Measurements from ENCODE around the gene ALG1. TPM values are rescaled to one million over a fixed set of nuclear protein-coding genes. Genes with fewer than 3 reads are reported as not detected.

Gene ALG1
- total RNA-seq, 1 experiment from 2014 or later, result 31.4 TPM

GRCh38 chr16:5040451-5040850 lies 31.2 kb upstream of the ALG1 start (continued):
- TF ChIP-seq NFATC4 (CRISPR knock-in tag; IDR thresholded peaks at IDR 0.05), result no peak
- TF ChIP-seq RORB (CRISPR knock-in tag; IDR thresholded peaks at IDR 0.05), result no peak
- TF ChIP-seq HMGA2 (CRISPR knock-in tag; IDR thresholded peaks at IDR 0.05), result no peak
- TF ChIP-seq JAZF1 (CRISPR knock-in tag; IDR thresholded peaks at IDR 0.05), result no peak
- no peak for TF ChIP-seq PRRX2 (CRISPR knock-in tag; IDR thresholded peaks at IDR 0.05)

- DNase-seq (ENCODE audit: low spot score) (no peak), ATAC-seq (no peak)
- TF ChIP-seq, protein P1, sequence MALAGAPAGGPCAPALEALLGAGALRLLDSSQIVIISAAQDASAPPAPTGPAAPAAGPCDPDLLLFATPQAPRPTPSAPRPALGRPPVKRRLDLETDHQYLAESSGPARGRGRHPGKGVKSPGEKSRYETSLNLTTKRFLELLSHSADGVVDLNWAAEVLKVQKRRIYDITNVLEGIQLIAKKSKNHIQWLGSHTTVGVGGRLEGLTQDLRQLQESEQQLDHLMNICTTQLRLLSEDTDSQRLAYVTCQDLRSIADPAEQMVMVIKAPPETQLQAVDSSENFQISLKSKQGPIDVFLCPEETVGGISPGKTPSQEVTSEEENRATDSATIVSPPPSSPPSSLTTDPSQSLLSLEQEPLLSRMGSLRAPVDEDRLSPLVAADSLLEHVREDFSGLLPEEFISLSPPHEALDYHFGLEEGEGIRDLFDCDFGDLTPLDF (CRISPR knock-in tag; IDR thresholded peaks at IDR 0.05), result no peak
- TF ChIP-seq ZNF317 (CRISPR knock-in tag; IDR thresholded peaks at IDR 0.05; ENCODE audit: borderline replicate concordance, low read depth), result no peak
- CTCF ChIA-PET, result interaction anchor here (0.6 to 2.5 kb wide), 3 partner anchors 15 to 17 kb away, joined by 3 to 10 read pairs (median 6); no protein-coding TSS in a partner anchor
- H3K9me3 Mint-ChIP-seq, result no peaks in the 10 kb centered on the region
- H3K4me1 Mint-ChIP-seq, result peaks cover 10% of the 10 kb centered on the region
- H3K36me3 Mint-ChIP-seq, result no peaks in the 10 kb centered on the region
- H3K27me3 Mint-ChIP-seq (ENCODE audit: low read depth), result peaks cover 10% of the 10 kb centered on the region
- no peak overlapping the region for H3K27ac Mint-ChIP-seq
- POLR2A ChIA-PET, result no interaction called here
- H3K4me3 Mint-ChIP-seq, result no peak overlapping the region
Observed at GRCh38 chr16:5041600-5042133, 30.0 kb upstream of the ALG1 start.

GRCh38 chr16:5042574-5043171 lies 29.0 kb upstream of the ALG1 start:
- Mint-ChIP-seq H3K27ac (no peak overlapping the region), H3K36me3 (no peaks in the 10 kb centered on the region), H3K9me3 (no peaks in the 10 kb centered on the region), H3K4me1 (peaks cover 10% of the 10 kb centered on the region), H3K27me3 (ENCODE audit: low read depth) (peaks cover 10% of the 10 kb centered on the region), H3K4me3 (no peak overlapping the region)
- ATAC-seq (no peak), DNase-seq (ENCODE audit: low spot score) (no peak)
- ChIA-PET POLR2A (no interaction called here), CTCF (interaction anchor here (1.2 to 2.5 kb wide), 2 partner anchors 14 to 33 kb away, joined by 3 to 10 read pairs; no protein-coding TSS in a partner anchor)
- TF ChIP-seq RELA (CRISPR knock-in tag; IDR thresholded peaks at IDR 0.05; ENCODE audit: borderline replicate concordance), result no peak
- TF ChIP-seq, protein P2, sequence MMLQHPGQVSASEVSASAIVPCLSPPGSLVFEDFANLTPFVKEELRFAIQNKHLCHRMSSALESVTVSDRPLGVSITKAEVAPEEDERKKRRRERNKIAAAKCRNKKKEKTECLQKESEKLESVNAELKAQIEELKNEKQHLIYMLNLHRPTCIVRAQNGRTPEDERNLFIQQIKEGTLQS (CRISPR knock-in tag; conservative IDR thresholded peaks at IDR 0.05), result no peak
- TF ChIP-seq GABPB1 (CRISPR knock-in tag; IDR thresholded peaks at IDR 0.05), result no peak
- no peak for TF ChIP-seq CBFB (CRISPR knock-in tag; IDR thresholded peaks at IDR 0.05; ENCODE audit: low read depth)
- TF ChIP-seq CDX4 (CRISPR knock-in tag; IDR thresholded peaks at IDR 0.05; ENCODE audit: borderline replicate concordance), result no peak
- TF ChIP-seq ZNF532 (CRISPR knock-in tag; IDR thresholded peaks at IDR 0.05; ENCODE audit: borderline replicate concordance), result no peak
- TF ChIP-seq ATF2 (CRISPR knock-in tag; IDR thresholded peaks at IDR 0.05; ENCODE audit: borderline replicate concordance, low read depth), result no peak
- TF ChIP-seq ZNF416 (CRISPR knock-in tag; IDR thresholded peaks at IDR 0.05), result no peak
- no peak for TF ChIP-seq RORB (CRISPR knock-in tag; IDR thresholded peaks at IDR 0.05)
- TF ChIP-seq, protein P3, sequence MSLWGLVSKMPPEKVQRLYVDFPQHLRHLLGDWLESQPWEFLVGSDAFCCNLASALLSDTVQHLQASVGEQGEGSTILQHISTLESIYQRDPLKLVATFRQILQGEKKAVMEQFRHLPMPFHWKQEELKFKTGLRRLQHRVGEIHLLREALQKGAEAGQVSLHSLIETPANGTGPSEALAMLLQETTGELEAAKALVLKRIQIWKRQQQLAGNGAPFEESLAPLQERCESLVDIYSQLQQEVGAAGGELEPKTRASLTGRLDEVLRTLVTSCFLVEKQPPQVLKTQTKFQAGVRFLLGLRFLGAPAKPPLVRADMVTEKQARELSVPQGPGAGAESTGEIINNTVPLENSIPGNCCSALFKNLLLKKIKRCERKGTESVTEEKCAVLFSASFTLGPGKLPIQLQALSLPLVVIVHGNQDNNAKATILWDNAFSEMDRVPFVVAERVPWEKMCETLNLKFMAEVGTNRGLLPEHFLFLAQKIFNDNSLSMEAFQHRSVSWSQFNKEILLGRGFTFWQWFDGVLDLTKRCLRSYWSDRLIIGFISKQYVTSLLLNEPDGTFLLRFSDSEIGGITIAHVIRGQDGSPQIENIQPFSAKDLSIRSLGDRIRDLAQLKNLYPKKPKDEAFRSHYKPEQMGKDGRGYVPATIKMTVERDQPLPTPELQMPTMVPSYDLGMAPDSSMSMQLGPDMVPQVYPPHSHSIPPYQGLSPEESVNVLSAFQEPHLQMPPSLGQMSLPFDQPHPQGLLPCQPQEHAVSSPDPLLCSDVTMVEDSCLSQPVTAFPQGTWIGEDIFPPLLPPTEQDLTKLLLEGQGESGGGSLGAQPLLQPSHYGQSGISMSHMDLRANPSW (CRISPR knock-in tag; conservative IDR thresholded peaks at IDR 0.05; ENCODE audit: low read depth), result no peak
- TF ChIP-seq, protein P4, sequence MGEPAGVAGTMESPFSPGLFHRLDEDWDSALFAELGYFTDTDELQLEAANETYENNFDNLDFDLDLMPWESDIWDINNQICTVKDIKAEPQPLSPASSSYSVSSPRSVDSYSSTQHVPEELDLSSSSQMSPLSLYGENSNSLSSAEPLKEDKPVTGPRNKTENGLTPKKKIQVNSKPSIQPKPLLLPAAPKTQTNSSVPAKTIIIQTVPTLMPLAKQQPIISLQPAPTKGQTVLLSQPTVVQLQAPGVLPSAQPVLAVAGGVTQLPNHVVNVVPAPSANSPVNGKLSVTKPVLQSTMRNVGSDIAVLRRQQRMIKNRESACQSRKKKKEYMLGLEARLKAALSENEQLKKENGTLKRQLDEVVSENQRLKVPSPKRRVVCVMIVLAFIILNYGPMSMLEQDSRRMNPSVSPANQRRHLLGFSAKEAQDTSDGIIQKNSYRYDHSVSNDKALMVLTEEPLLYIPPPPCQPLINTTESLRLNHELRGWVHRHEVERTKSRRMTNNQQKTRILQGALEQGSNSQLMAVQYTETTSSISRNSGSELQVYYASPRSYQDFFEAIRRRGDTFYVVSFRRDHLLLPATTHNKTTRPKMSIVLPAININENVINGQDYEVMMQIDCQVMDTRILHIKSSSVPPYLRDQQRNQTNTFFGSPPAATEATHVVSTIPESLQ (CRISPR knock-in tag; IDR thresholded peaks at IDR 0.05), result no peak
